HG02642 (cell line): ENCODE data around the gene AGBL1.

Source experiments
- ATAC-seq: cut with Tn5 transposase; IDR thresholded peaks from one replicate; pipeline ENCODE4 v1.9.1; 2021; ENCODE audit warnings: mild to moderate bottlenecking; ENCODE audit not compliant: unreplicated experiment, poor library complexity

AGBL1 gene

DNA sequence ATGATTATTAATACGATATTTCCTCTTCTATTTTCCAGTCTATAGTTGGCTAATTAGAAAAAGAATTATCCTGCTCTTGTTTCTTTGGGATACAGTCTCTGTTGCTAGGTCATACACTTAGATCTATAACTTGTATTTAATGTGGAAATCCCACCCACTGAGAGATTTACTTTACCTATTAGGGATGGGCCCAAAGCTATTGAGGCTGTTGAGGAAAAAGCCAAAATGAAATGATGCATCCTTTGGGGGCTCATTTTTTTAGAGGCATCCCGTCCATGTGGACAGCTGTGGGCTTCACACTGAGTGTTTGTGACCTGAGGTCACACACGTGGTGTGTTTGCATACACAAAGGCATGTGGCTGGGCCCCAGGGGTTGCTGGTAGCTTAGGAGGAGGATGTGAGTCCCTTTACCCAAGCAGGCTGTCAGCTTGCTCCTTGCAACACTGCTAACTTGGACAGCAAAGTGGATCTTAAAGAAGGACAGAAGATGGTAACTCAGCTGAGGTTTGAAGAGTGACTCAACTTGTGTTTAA lies 477.4 kb downstream of the AGBL1 start:
- ATAC-seq = no peak

DNA sequence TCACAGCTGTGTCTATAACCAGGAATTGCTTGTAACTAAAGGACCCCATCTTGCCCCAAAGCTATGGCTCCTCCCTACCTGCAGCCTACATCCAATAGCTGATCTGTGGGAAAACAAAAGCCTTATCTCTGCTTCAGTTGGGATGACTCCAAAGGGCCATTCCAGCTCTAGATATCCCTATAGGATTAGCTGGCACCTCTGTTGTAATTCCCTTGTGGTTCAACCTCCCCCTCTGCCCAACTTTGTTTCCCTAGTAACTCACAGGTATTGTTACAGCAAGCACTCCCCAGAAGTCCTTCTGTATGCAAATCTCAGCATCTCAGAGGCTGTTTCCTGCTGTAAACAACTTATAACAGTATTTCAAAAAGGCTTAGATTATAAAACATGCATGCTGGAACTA lies 478.6 kb downstream of the AGBL1 start:
- ATAC-seq = no peak

GRCh38 chr15:86558686-86559085 lies 479.0 kb downstream of the AGBL1 start:
- ATAC-seq = no peak

DNA sequence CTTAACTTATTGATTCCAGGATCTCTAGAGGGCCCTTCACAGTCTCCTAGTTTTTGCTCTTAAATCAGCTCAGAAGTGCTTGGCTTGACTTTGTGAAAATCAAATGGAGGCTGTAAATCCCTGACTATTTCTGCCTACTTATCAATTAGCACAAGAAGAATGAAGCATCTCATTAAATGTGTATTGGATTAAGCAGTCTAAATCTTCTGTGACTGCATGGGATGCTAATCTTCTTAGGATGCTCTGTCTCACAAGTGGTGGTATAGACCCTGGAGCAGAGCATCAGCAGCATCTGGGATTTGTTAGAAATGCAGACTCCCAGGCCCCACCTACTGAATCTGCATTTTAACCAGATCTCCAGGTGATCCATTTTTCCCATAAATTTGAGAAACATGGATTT lies 488.7 kb downstream of the AGBL1 start:
- no peak for ATAC-seq

GRCh38 chr15:86570738-86571137 lies 491.1 kb downstream of the AGBL1 start:
- no peak for ATAC-seq

DNA sequence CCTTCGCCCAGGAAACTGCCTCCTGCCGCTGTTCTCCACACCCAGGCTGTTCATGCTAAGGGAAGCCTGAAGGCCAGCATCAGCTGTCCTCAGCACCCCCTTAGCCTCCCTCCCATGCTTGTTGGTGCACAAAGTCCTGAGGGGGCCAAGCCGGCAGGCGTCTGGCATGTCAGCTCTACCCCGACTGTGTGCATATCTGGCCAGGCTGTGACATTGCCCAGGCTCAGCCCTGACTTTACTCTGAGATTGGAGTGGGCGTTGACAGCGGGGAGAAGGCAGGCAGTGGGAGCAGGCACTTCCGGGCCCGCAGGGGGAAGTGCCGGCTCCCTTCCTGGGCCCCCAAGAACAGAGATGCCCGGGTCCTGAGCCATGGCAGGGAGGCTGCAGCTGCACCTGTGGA lies 492.2 kb downstream of the AGBL1 start:
- no peak for ATAC-seq

DNA sequence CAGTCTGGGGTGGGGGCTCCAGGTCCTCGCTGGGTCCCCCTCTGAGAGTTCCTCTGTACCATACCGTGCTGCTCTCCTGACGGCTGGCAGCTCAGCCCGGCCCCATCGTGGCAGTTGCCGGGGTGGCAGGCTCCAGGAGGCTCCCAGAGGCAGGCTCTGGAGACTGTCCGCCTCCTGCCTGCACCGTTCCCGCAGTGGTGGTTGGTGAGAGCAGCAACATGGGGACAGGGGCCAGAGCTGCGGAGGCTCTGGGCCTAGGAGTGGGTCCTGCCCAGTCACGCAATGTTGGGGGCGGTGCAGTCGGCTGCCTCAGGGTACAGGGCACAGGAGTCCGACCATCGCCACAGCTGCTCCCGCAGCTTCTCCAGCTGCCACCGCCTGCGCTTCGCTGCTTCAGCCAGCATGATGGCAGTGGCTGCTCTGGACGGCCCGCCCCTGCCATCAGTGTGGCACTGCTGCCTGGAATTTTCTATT lies 492.7 kb downstream of the AGBL1 start:
- ATAC-seq = no peak

DNA sequence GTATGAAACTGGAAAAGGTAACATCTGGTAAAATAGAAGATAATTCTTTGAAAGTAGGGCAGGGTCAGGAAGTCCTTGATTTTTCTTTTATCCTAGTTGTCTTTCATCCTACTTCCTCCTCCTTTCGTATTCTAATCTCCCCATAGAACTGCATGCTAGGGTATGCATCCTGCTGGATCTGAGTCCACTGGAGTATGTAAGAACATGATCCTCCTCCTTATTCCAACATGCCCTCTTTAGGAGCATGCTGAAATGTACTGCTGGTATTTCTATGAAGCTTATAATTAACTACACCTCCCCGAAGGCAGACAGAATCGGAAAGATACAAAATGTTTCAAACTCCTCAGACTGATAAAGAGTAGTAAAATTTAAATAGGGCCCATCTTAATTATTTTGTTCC lies 493.8 kb downstream of the AGBL1 start:
- ATAC-seq = no peak

- no peak for ATAC-seq
Observed at GRCh38 chr15:86588413-86588812, 508.7 kb downstream of the AGBL1 start.

DNA sequence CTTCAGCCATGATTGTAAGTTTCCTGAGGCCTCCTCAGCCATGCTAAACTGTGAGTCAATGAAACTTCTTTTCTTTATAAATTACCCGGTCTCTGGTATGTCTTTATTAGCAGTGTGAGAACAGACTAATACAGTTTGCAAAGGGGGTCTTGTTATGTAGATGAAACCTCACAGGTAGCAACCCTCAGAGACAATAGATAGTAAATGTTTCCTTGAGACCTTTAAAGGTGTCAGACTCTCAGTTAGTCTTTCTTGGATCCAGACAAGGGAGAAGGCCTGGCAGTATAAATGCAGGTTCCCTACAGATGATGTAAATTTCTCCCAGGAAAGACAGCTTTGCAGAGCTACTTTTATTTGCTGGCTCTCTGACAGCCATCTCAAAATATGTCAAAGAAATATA lies 510.8 kb downstream of the AGBL1 start:
- ATAC-seq = no peak

GRCh38 chr15:86591158-86591557 lies 511.5 kb downstream of the AGBL1 start:
- ATAC-seq = no peak

GRCh38 chr15:86591994-86592735 lies 512.5 kb downstream of the AGBL1 start:
- no peak for ATAC-seq

DNA sequence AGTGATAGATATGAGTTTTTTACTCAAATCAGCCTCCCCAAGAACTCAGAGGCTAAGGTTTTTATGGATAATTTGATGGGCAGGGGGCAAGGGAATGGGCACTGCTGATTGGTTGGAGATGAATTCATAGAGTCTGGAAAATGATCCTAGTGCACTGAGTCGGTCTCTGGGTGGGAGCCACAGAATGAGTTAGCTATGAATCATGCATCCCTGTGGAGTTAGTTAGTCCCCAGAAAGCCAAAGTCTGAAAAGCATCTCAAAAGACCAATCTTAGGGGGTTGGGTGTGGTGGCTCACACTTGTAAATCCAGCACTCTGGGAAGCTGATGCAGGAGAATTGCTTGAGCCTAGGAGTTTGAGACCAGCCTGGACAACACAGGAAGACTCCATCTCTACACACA lies 516.1 kb downstream of the AGBL1 start:
- ATAC-seq = no peak

DNA sequence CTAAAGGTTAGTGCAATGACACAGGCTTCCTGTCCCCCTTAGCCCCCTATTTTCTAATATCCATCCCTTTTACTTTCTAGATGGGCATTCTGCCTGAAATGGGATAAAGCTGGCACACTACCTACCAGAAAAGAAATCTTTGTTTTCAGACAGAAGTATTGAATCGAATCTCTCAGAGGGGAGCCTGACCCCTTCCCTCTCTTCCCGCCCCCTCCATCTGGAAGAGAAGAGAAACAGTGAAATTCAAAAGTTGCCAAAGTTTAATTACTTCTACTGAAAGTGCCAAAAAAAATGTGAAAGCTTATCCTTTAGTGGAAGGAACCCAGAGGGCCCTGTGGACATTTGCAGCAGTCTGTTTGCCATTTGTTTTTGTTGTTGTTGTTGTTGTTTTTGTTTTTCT lies 523.8 kb downstream of the AGBL1 start:
- ATAC-seq = no peak

- ATAC-seq = no peak
Observed at GRCh38 chr15:86608461-86609205, 529.0 kb downstream of the AGBL1 start.

GRCh38 chr15:86609275-86609674 lies 529.6 kb downstream of the AGBL1 start:
- ATAC-seq = no peak

DNA sequence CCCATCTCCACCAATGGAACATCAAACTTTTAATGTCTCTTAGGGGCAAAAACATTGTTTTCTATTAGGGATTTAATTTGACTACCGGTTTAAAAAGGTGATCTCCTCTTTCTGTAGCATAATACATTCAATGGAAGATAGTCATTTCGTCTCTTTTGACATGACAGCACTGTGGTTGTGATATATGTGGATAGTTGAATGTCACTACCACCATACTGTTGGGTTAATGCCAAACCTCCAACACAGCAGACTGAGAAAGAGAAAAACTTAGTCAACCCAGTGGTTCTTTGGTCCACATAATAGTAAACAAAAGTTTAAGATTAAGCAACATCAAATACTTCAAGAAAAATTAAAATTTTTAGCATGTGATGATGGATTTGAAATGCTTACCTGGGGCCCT lies 530.4 kb downstream of the AGBL1 start:
- ATAC-seq = no peak

GRCh38 chr15:86611417-86612040 lies 531.9 kb downstream of the AGBL1 start:
- ATAC-seq = no peak

DNA sequence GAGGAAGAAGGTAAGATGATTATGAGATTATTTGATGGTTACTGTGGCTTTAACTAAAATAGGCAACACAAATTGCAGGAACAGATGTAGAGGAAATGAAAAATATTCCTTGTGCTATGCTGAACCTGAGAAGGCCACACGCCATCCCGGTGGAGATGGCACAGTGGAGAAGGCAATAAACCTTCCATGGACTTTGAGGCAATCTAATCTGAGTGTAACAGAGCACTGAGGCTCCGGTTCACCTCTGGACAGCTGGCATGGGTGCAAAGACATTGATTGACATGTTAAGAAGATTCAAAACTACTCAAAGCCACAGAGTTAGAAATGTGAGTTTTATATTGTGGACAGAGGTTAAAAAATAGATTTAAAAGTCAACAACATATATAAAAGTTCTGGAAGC lies 535.7 kb downstream of the AGBL1 start:
- ATAC-seq = no peak

GRCh38 chr15:86615816-86616215 lies 536.1 kb downstream of the AGBL1 start:
- no peak for ATAC-seq

GRCh38 chr15:86616771-86617170 lies 537.1 kb downstream of the AGBL1 start:
- ATAC-seq = no peak
